ENCODE results near the gene ST6GALNAC3.
"Not testable (repeated sequence)": the region's sequence is repeated elsewhere in the genome, so short reads cannot be mapped to it uniquely, and the experiment has no call there.

Gene ST6GALNAC3

DNA sequence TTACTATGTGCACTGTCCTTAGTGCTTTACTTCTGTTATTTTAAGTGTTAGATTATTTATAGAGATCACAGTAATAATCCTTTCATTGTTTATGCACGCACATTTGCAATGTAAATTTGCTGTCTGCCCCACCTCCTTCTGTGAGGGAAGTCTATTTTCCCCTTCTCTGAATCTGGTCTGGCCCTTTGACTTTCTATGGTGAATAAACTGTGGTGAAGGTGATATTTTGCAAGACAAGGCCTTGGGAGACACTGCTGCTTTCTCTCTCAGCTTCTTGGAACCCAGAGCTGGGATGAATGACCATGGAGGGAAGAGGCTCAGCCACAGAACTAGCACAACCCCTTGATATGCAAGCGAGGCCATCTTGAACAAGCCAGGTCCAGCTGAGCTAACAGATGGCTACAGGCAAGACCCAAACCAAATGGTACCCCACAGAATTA, 156.3 kb downstream of the ST6GALNAC3 start:
- WGBS, 2 experiments = 21 to 34% methylated on average over 2 of the region's 2 CpGs
- H3K27me3 ChIP-seq (ENCODE audit: control insufficient read depth, insufficient read depth, low read length, poor library complexity, severe bottlenecking) = no peaks in the 10 kb centered on the region
- H3K9me3 ChIP-seq (ENCODE audit: control insufficient read depth, low read length) = no peaks in the 10 kb centered on the region
- H3K4me1 ChIP-seq (ENCODE audit: control insufficient read depth, insufficient read depth, low read length) = peaks cover 8% of the 10 kb centered on the region
- H3K36me3 ChIP-seq (ENCODE audit: control insufficient read depth, insufficient read depth, low read length) = no peaks in the 10 kb centered on the region
- no peak overlapping the region for H3K4me3 ChIP-seq (ENCODE audit: insufficient read depth, low read depth, low read length)
- no peak overlapping the region for H3K27ac ChIP-seq (ENCODE audit: insufficient read depth, low read depth, low read length, poor library complexity, severe bottlenecking)

DNA sequence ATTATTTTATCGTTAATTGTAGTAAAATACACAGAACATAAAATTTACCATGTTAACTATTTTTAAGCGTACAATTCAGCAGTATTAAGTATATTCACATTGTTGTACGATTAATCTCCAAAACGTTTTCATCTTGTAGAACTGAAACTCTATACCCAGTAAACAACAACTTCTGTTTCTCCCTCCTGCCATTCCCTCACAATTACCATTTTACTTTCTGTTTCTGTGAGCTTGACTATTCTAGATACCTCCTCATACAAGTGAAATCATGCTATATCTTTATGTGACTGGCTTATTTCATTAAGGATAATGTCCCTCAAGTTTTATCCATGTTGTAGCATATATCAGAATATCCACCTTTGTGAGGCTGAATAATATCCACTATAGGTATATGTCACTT, 156.8 kb downstream of the ST6GALNAC3 start:
- H3K9me3 ChIP-seq (ENCODE audit: control insufficient read depth, low read length) = no peaks in the 10 kb centered on the region
- peaks cover 8% of the 10 kb centered on the region for H3K4me1 ChIP-seq (ENCODE audit: control insufficient read depth, insufficient read depth, low read length)
- WGBS, 2 experiments = 72 to 74% methylated on average over 3 of the region's 4 CpGs
- no peaks in the 10 kb centered on the region for H3K36me3 ChIP-seq (ENCODE audit: control insufficient read depth, insufficient read depth, low read length)
- no peaks in the 10 kb centered on the region for H3K27me3 ChIP-seq (ENCODE audit: control insufficient read depth, insufficient read depth, low read length, poor library complexity, severe bottlenecking)
- no peak overlapping the region for H3K27ac ChIP-seq (ENCODE audit: insufficient read depth, low read depth, low read length, poor library complexity, severe bottlenecking)
- H3K4me3 ChIP-seq (ENCODE audit: insufficient read depth, low read depth, low read length) = no peak overlapping the region

DNA sequence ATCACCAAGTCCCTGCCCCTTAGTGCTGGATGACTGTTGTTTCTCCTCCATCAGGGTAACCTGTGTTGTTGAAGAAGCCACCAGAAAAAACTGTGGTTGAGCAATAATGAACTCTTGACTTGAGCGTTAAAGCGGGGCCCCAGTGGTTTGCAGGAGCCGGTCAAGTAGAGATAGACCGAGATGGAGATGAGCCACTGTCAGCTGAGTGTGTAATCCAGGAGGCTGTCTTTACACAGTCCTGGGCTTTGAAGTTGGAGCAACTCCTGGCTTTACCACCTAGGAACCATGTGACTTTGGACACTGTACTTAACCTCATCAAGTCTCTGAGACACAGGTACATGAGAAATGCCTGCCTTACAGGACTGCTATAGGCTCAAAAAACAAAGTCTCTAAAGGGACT, 158.1 kb downstream of the ST6GALNAC3 start:
- 95 to 96% methylated on average over 4 of the region's 4 CpGs for WGBS, 2 experiments

GRCh38 chr1:76234061-76234460, 159.5 kb downstream of the ST6GALNAC3 start:
- H3K4me1 ChIP-seq (ENCODE audit: control insufficient read depth, insufficient read depth, low read length) = peaks cover 19% of the 10 kb centered on the region
- H3K27ac ChIP-seq (ENCODE audit: insufficient read depth, low read depth, low read length, poor library complexity, severe bottlenecking) = no peak overlapping the region
- H3K9me3 ChIP-seq (ENCODE audit: control insufficient read depth, low read length) = no peaks in the 10 kb centered on the region
- H3K4me3 ChIP-seq (ENCODE audit: insufficient read depth, low read depth, low read length) = no peak overlapping the region
- H3K27me3 ChIP-seq (ENCODE audit: control insufficient read depth, insufficient read depth, low read length, poor library complexity, severe bottlenecking) = no peaks in the 10 kb centered on the region
- no peaks in the 10 kb centered on the region for H3K36me3 ChIP-seq (ENCODE audit: control insufficient read depth, insufficient read depth, low read length)
- 89 to 91% methylated on average over 2 of the region's 2 CpGs for WGBS, 2 experiments

More for the DNA sequence above, 158.1 kb downstream of the ST6GALNAC3 start:
- Histone ChIP-seq H3K27me3 (ENCODE audit: control insufficient read depth, insufficient read depth, low read length, poor library complexity, severe bottlenecking) (no peaks in the 10 kb centered on the region), H3K27ac (ENCODE audit: insufficient read depth, low read depth, low read length, poor library complexity, severe bottlenecking) (no peak overlapping the region), H3K36me3 (ENCODE audit: control insufficient read depth, insufficient read depth, low read length) (no peaks in the 10 kb centered on the region), H3K9me3 (ENCODE audit: control insufficient read depth, low read length) (no peaks in the 10 kb centered on the region), H3K4me1 (ENCODE audit: control insufficient read depth, insufficient read depth, low read length) (peaks cover 8% of the 10 kb centered on the region), H3K4me3 (ENCODE audit: insufficient read depth, low read depth, low read length) (no peak overlapping the region)

GRCh38 chr1:76237211-76237610, 162.7 kb downstream of the ST6GALNAC3 start:
- WGBS, 2 experiments = 86 to 90% methylated on average over 5 of the region's 5 CpGs

DNA sequence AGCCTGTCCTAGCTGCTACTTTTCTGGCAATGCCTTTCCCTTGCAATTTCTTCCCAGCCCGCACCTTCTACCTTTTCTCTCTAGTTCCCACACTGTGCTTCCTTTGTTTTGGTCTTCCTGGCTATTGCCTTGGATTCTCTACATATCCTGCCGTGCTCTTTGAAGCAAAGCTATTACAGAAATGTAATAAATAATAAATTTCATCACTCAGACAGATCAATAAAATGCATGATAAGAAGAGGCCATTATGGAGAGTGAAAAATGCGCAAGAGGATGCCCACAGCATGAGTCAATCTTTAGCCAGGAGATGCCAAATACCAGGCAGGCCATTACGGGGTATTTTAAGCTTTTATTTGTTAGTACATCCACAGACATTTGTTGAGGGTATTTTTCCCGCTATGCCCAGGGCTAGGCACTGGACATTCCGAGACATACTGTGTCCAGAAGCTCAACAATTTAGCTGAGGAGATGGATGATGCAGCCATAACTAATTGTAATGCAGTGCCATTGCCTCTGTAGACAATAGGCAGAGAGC, 163.6 kb downstream of the ST6GALNAC3 start:
- Histone ChIP-seq H3K4me3 (ENCODE audit: insufficient read depth, low read depth, low read length) (no peak overlapping the region), H3K36me3 (ENCODE audit: control insufficient read depth, insufficient read depth, low read length) (no peaks in the 10 kb centered on the region), H3K4me1 (ENCODE audit: control insufficient read depth, insufficient read depth, low read length) (peaks cover 16% of the 10 kb centered on the region), H3K27me3 (ENCODE audit: control insufficient read depth, insufficient read depth, low read length, poor library complexity, severe bottlenecking) (no peaks in the 10 kb centered on the region), H3K9me3 (ENCODE audit: control insufficient read depth, low read length) (no peaks in the 10 kb centered on the region), H3K27ac (ENCODE audit: insufficient read depth, low read depth, low read length, poor library complexity, severe bottlenecking) (no peak overlapping the region)
- WGBS, 2 experiments = 58 to 65% methylated on average over 5 to 6 of the region's 6 CpGs

More at GRCh38 chr1:76237211-76237610, 162.7 kb downstream of the ST6GALNAC3 start:
- no peaks in the 10 kb centered on the region for H3K27me3 ChIP-seq (ENCODE audit: control insufficient read depth, insufficient read depth, low read length, poor library complexity, severe bottlenecking)
- no peak overlapping the region for H3K4me3 ChIP-seq (ENCODE audit: insufficient read depth, low read depth, low read length)
- peaks cover 16% of the 10 kb centered on the region for H3K4me1 ChIP-seq (ENCODE audit: control insufficient read depth, insufficient read depth, low read length)
- H3K9me3 ChIP-seq (ENCODE audit: control insufficient read depth, low read length) = no peaks in the 10 kb centered on the region
- no peak overlapping the region for H3K27ac ChIP-seq (ENCODE audit: insufficient read depth, low read depth, low read length, poor library complexity, severe bottlenecking)
- H3K36me3 ChIP-seq (ENCODE audit: control insufficient read depth, insufficient read depth, low read length) = no peaks in the 10 kb centered on the region

- no peaks in the 10 kb centered on the region for H3K36me3 ChIP-seq (ENCODE audit: control insufficient read depth, insufficient read depth, low read length)
- no peaks in the 10 kb centered on the region for H3K27me3 ChIP-seq (ENCODE audit: control insufficient read depth, insufficient read depth, low read length, poor library complexity, severe bottlenecking)
- WGBS, 2 experiments = 35 to 59% methylated on average over 2 to 3 of the region's 3 CpGs
- no peaks in the 10 kb centered on the region for H3K9me3 ChIP-seq (ENCODE audit: control insufficient read depth, low read length)
- H3K4me3 ChIP-seq (ENCODE audit: insufficient read depth, low read depth, low read length) = no peak overlapping the region
- peaks cover 16% of the 10 kb centered on the region for H3K4me1 ChIP-seq (ENCODE audit: control insufficient read depth, insufficient read depth, low read length)
- H3K27ac ChIP-seq (ENCODE audit: insufficient read depth, low read depth, low read length, poor library complexity, severe bottlenecking) = no peak overlapping the region
These were observed 164.9 kb downstream of the ST6GALNAC3 start for GRCh38 chr1:76239470-76239918.

GRCh38 chr1:76240316-76240715, 165.8 kb downstream of the ST6GALNAC3 start:
- WGBS, 2 experiments = 80 to 91% methylated on average over 1 of the region's 1 CpG
- Histone ChIP-seq H3K4me1 (ENCODE audit: control insufficient read depth, insufficient read depth, low read length) (peaks cover 16% of the 10 kb centered on the region), H3K4me3 (ENCODE audit: insufficient read depth, low read depth, low read length) (no peak overlapping the region), H3K36me3 (ENCODE audit: control insufficient read depth, insufficient read depth, low read length) (no peaks in the 10 kb centered on the region), H3K9me3 (ENCODE audit: control insufficient read depth, low read length) (no peaks in the 10 kb centered on the region), H3K27ac (ENCODE audit: insufficient read depth, low read depth, low read length, poor library complexity, severe bottlenecking) (no peak overlapping the region), H3K27me3 (ENCODE audit: control insufficient read depth, insufficient read depth, low read length, poor library complexity, severe bottlenecking) (no peaks in the 10 kb centered on the region)

- not testable (repeated sequence) for H3K36me3 ChIP-seq (ENCODE audit: control insufficient read depth, insufficient read depth, low read length); H3K27ac ChIP-seq (ENCODE audit: insufficient read depth, low read depth, low read length, poor library complexity, severe bottlenecking); H3K4me3 ChIP-seq (ENCODE audit: insufficient read depth, low read depth, low read length); H3K9me3 ChIP-seq (ENCODE audit: control insufficient read depth, low read length); H3K27me3 ChIP-seq (ENCODE audit: control insufficient read depth, insufficient read depth, low read length, poor library complexity, severe bottlenecking)
- 88 to 100% methylated on average over 1 of the region's 1 CpG for WGBS, 2 experiments
- H3K4me1 ChIP-seq (ENCODE audit: control insufficient read depth, insufficient read depth, low read length) = peaks cover 21% of the 10 kb centered on the region
These were observed 168.0 kb downstream of the ST6GALNAC3 start for GRCh38 chr1:76242587-76242986.

DNA sequence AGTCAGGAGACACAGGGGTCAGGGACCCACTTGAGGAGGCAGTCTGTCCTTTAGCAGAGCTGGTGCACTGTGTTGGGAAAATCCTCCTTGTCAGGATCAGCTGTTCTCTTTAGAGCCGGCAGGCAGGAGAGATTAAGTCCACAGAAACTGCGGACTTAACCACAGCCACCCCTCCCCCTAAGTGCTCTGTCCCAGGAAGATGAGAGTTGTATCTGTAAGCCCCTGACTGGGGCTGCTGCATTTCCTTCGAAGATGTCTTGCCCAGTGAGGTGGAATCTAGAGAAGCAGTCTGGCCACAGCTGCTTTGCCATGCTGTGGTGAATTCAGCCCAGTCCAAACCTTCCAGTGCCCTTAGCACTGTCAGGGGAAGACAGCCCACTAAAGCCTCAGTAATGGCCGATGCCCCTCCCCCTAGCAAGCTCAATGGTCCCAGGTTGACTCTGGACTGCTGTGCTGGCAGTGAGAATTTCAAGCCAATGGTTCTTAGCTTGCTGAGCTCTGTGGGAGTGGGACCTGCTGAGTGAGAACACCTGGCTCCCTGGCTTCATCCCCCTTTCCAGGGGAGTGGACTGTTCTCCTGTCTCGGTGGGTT, 172.8 kb downstream of the ST6GALNAC3 start:
- Histone ChIP-seq H3K4me1 (ENCODE audit: control insufficient read depth, insufficient read depth, low read length) (peaks cover 9% of the 10 kb centered on the region), H3K4me3 (ENCODE audit: insufficient read depth, low read depth, low read length) (no peak overlapping the region), H3K27me3 (ENCODE audit: control insufficient read depth, insufficient read depth, low read length, poor library complexity, severe bottlenecking) (no peaks in the 10 kb centered on the region), H3K36me3 (ENCODE audit: control insufficient read depth, insufficient read depth, low read length) (no peaks in the 10 kb centered on the region), H3K27ac (ENCODE audit: insufficient read depth, low read depth, low read length, poor library complexity, severe bottlenecking) (no peak overlapping the region), H3K9me3 (ENCODE audit: control insufficient read depth, low read length) (no peaks in the 10 kb centered on the region)
- 46 to 50% methylated on average over 5 of the region's 5 CpGs for WGBS, 2 experiments

Measured in ectodermal cell (in vitro differentiated cells).